H1 (cell line): ENCODE results near the gene SEPTIN5. TPM values are rescaled to one million over a fixed set of nuclear protein-coding genes. Genes with fewer than 3 reads are reported as not detected.
A peak's percentile ranks its signal among the peaks of the same experiment; 100 is the strongest.

Experiments
- CTCF ChIA-PET: fragments of 300-600 bp; sonication (Branson Sonifier 250); formaldehyde crosslinking; loops from one replicate; lab custom pipeline; 2021; ENCODE audit not compliant: partially characterized antibody; lab: Charles Lee
- POLR2A ChIA-PET: fragments of 300-600 bp; sonication (Branson Sonifier 250); formaldehyde crosslinking; loops from one replicate; lab custom pipeline; 2021; ENCODE audit warnings: inconsistent platforms; ENCODE audit not compliant: partially characterized antibody; lab: Charles Lee
- DNase-seq, 2 experiments: peaks; one replicate each; pipeline versions ENCODE4 v3.0.0 to v3.0.0-alpha.2; 2010 to 2022; ENCODE audit warnings: low spot score in 2 of 2, low read depth in 1 of 2, mixed read lengths in 1 of 2
- FAIRE-seq: peaks from 2 replicates; lab custom pipeline; 2011; peaks lifted over from hg19 to GRCh38; lab: Jason Lieb, UNC
- H2AFZ ChIP-seq: 2 replicates; pipeline ENCODE4 v1.8.1; 2012; ENCODE audit warnings: low read length, inconsistent platforms
- H2AK5ac ChIP-seq: 2 replicates; pipeline ENCODE4 v1.6.1; 2013; ENCODE audit warnings: low read depth, low read length
- H2BK120ac ChIP-seq: replicated peaks from 2 replicates; pipeline ENCODE3; 2013; ENCODE audit warnings: low read depth, low read length, inconsistent platforms
- H2BK12ac ChIP-seq: 2 replicates; pipeline ENCODE4 v1.6.1; 2013; ENCODE audit warnings: low read depth, low read length
- H2BK15ac ChIP-seq: 2 replicates; pipeline ENCODE4 v1.6.1; 2013; ENCODE audit warnings: low read length
- H2BK20ac ChIP-seq: 2 replicates; pipeline ENCODE4 v1.6.1; 2013; ENCODE audit warnings: low read length
- H2BK5ac ChIP-seq: 2 replicates; pipeline ENCODE4 v1.6.1; 2013; ENCODE audit warnings: low read depth, low read length
- H3K14ac ChIP-seq: 2 replicates; pipeline ENCODE4 v1.6.1; 2013; ENCODE audit warnings: inconsistent platforms; ENCODE audit not compliant: insufficient read length
- H3K18ac ChIP-seq: 2 replicates; pipeline ENCODE4 v1.6.1; 2013; ENCODE audit warnings: low read length; ENCODE audit errors: extremely low read depth
- H3K23ac ChIP-seq: 2 replicates; pipeline ENCODE4 v1.6.1; 2013; ENCODE audit warnings: inconsistent platforms; ENCODE audit not compliant: insufficient read length
- H3K23me2 ChIP-seq: 2 replicates; pipeline ENCODE4 v1.6.1; 2013; ENCODE audit warnings: low read depth, low read length
- H3K27ac ChIP-seq: 2 replicates; pipeline ENCODE4 v1.6.1; 2011; ENCODE audit warnings: low read depth, low read length, inconsistent platforms
- H3K27me3 ChIP-seq, 4 experiments: replicated peaks in 1 of 4; 1 replicate in 1 of 4; 2 replicates in 3 of 4; pipeline versions ENCODE4 v1.6.1 to v1.8.1; 2011 to 2013; ENCODE audit warnings: low read length in 3 of 4, mild to moderate bottlenecking in 3 of 4, inconsistent platforms in 2 of 4, mixed read lengths in 2 of 4, moderate library complexity in 1 of 4; ENCODE audit not compliant: control insufficient read depth in 3 of 4, insufficient read depth in 3 of 4; ENCODE audit errors: extremely low read depth in 1 of 4
- H3K36me3 ChIP-seq, 4 experiments: 2 replicates each; pipeline versions ENCODE4 v1.6.1 to v1.8.1; 2011 to 2013; ENCODE audit warnings: mild to moderate bottlenecking in 4 of 4, low read length in 3 of 4, moderate library complexity in 2 of 4, control low read depth in 1 of 4, inconsistent platforms in 1 of 4; ENCODE audit not compliant: insufficient read depth in 4 of 4, control insufficient read depth in 2 of 4
- H3K4ac ChIP-seq: replicated peaks from 2 replicates; pipeline ENCODE3; 2013; ENCODE audit warnings: low read length, low read depth, mixed read lengths, inconsistent platforms; ENCODE audit not compliant: insufficient read length
- H3K4me1 ChIP-seq, 4 experiments: replicated peaks in 1 of 4; 1 replicate in 1 of 4; 2 replicates in 3 of 4; pipeline versions ENCODE4 v1.6.1 to v1.8.1; 2011 to 2013; ENCODE audit warnings: low read length in 3 of 4, inconsistent platforms in 2 of 4, mixed read lengths in 1 of 4; ENCODE audit not compliant: insufficient read depth in 4 of 4, control insufficient read depth in 3 of 4
- H3K4me2 ChIP-seq, 2 experiments: 2 replicates each; pipeline versions ENCODE4 v1.6.1 to v1.8.1; 2011 to 2013; ENCODE audit warnings: low read depth in 2 of 2, low read length in 2 of 2, control low read depth in 1 of 2, inconsistent platforms in 1 of 2, mild to moderate bottlenecking in 1 of 2; ENCODE audit not compliant: insufficient read depth in 1 of 2
- H3K4me3 ChIP-seq, 4 experiments: fragments of 200-600, 300-600 bp in 1 of 4; sonication (generic), shearing (Covaris generic), sonication (Bioruptor Twin) in 1 of 4; 2 replicates each; pipeline versions ENCODE4 v1.5.1 to v1.8.1; 2011 to 2016; ENCODE audit warnings: low read length in 4 of 4, low read depth in 3 of 4, control low read depth in 2 of 4, inconsistent platforms in 2 of 4, mild to moderate bottlenecking in 2 of 4, mixed read lengths in 1 of 4, moderate library complexity in 1 of 4; ENCODE audit not compliant: insufficient read depth in 2 of 4; ENCODE audit errors: extremely low read depth in 1 of 4
- H3K56ac ChIP-seq: replicated peaks from 2 replicates; pipeline ENCODE3; 2013; ENCODE audit warnings: low read depth, mild to moderate bottlenecking, mixed read lengths, low read length, inconsistent platforms; ENCODE audit not compliant: insufficient read length
- H3K79me1 ChIP-seq: 2 replicates; pipeline ENCODE4 v1.6.1; 2013; ENCODE audit warnings: low read depth, low read length, control low read depth
- H3K79me2 ChIP-seq, 2 experiments: 2 replicates each; pipeline versions ENCODE4 v1.6.1 to v1.8.1; 2012 to 2013; ENCODE audit warnings: low read length in 2 of 2, mild to moderate bottlenecking in 2 of 2, inconsistent platforms in 1 of 2; ENCODE audit not compliant: insufficient read depth in 2 of 2, control insufficient read depth in 1 of 2
- H3K9ac ChIP-seq, 4 experiments: replicated peaks in 1 of 4; 1 replicate in 1 of 4; 2 replicates in 3 of 4; pipeline versions ENCODE4 v1.6.1 to v1.8.1; 2011 to 2013; ENCODE audit warnings: low read depth in 3 of 4, low read length in 3 of 4, control low read depth in 2 of 4, mild to moderate bottlenecking in 2 of 4, moderate library complexity in 2 of 4, inconsistent platforms in 1 of 4; ENCODE audit errors: extremely low read depth in 1 of 4
- H3K9me3 ChIP-seq, 2 experiments: 2 replicates each; pipeline versions ENCODE4 v1.6.1 to v1.8.1; 2012 to 2013; ENCODE audit warnings: mild to moderate bottlenecking in 2 of 2, moderate library complexity in 2 of 2, control low read depth in 1 of 2, inconsistent platforms in 1 of 2, low read depth in 1 of 2, low read length in 1 of 2, mixed read lengths in 1 of 2; ENCODE audit not compliant: insufficient read depth in 2 of 2
- H4K20me1 ChIP-seq, 2 experiments: replicated peaks in 1 of 2; 2 replicates each; pipeline versions ENCODE3 to v1.8.1; 2011 to 2013; ENCODE audit warnings: inconsistent platforms in 2 of 2, low read length in 2 of 2, mild to moderate bottlenecking in 1 of 2; ENCODE audit not compliant: insufficient read depth in 2 of 2, control insufficient read depth in 1 of 2
- H4K5ac ChIP-seq: 2 replicates; pipeline ENCODE4 v1.6.1; 2013; ENCODE audit warnings: low read length, low read depth, mixed read lengths, inconsistent platforms; ENCODE audit not compliant: insufficient read length
- H4K8ac ChIP-seq: 2 replicates; pipeline ENCODE4 v1.8.0; 2013; ENCODE audit warnings: mild to moderate bottlenecking, moderate library complexity, low read length, inconsistent platforms; ENCODE audit not compliant: insufficient read depth; ENCODE audit errors: extremely low read depth
- H4K91ac ChIP-seq: replicated peaks from 2 replicates; pipeline ENCODE3; 2013; ENCODE audit warnings: low read length, mixed read lengths, inconsistent platforms; ENCODE audit not compliant: insufficient read length
- FOSL1 ChIP-seq: IDR thresholded peaks from 2 replicates; pipeline ENCODE4 v1.6.1; 2011; ENCODE audit warnings: mild to moderate bottlenecking, low read depth, low read length, moderate library complexity; ENCODE audit not compliant: insufficient read depth
- KDM4A ChIP-seq: IDR thresholded peaks from one replicate; pipeline ENCODE4 v1.7.1; 2012; ENCODE audit warnings: low read depth, mild to moderate bottlenecking, moderate library complexity, low read length, inconsistent platforms; ENCODE audit not compliant: severe bottlenecking
- SP1 ChIP-seq: IDR thresholded peaks from 2 replicates; pipeline ENCODE4 v1.6.1; 2011; ENCODE audit warnings: low read depth, low read length
- SUZ12 ChIP-seq: fragments of 200-600 bp; sonication (generic); IDR thresholded peaks from 2 replicates; pipeline ENCODE4 v1.6.1; 2012; ENCODE audit warnings: mild to moderate bottlenecking, inconsistent platforms, low read length, moderate library complexity, mixed read lengths
- WGBS, 2 experiments: shearing (Covaris generic) in 1 of 2; methylation state at CpG; one replicate each; pipeline versions ENCODE4 v1.1.6 to v1.1.7; 2013 to 2015; ENCODE audit warnings: low lambda C conversion rate in 2 of 2, mixed read lengths in 2 of 2, inconsistent platforms in 1 of 2, low coverage in 1 of 2, missing lambda C conversion rate in 1 of 2; ENCODE audit not compliant: insufficient replicate concordance in 2 of 2, insufficient coverage in 1 of 2, insufficient read length in 1 of 2; ENCODE audit errors: extremely low coverage in 1 of 2, missing lambda C conversion rate in 1 of 2; 5-methylcytosine and 5-hydroxymethylcytosine counted together
- polyA plus RNA-seq, 7 experiments: library from polyadenylated mRNA; depleted of rRNA in 3 of 7; stranded (reverse) in 5 of 7; unstranded in 2 of 7; fragments of >200 nt in 5 of 7; fragments of 200-250 nt in 2 of 7; gene quantifications; 1 replicate in 5 of 7; 2 replicates in 1 of 7; 4 replicates in 1 of 7; pipeline versions ENCODE4 v1.2.1 to v1.2.3, GENCODE V29; 2011 to 2013; ENCODE audit warnings: missing spikeins in 2 of 7, mixed read lengths in 2 of 7
- total RNA-seq: library from RNA; stranded (reverse); fragmentation: NEBNext Ultra II Directional; extraction: Animal tissue kit (Norgen Biotek cat#: 25700); gene quantifications from 2 replicates; pipeline ENCODE4 v1.2.1, GENCODE V29; 2021

The SEPTIN5 gene
- total and polyA plus RNA-seq, 2 of the 8 experiments (the other 6 are each of a cell fraction or from before 2014, with no cell fraction given): 6.0 to 8.6 TPM

DNA sequence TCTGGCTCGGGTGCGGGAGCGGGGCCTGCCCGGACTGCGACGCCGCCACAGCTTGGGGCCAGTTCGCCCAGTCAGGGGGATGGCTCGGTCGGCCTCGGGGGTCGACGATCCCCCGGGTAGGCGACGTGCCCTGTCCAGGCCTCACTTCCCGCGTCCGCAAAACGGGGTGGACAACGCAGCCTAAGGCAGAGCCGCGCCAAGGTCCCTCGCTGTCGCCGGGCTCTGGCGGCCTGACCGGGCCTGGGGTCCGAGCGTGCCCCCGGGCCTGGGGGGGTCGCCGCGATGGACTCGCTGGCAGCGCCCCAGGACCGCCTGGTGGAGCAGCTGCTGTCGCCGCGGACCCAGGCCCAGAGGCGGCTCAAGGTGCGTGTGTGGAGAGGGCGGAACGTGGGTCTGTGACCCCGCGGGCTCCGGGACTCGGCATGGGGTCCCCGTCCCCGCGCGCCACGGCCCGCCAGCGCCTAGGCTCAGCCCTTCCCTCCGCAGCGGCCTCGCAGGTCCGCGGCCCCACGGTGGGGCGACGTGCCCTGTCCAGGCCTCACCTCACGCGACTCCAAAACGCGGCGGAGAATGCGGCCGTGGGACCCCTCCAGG lies 4.2 kb downstream of the SEPTIN5 start:
- H2AK5ac ChIP-seq: no peak overlapping the region
- H3K79me1 ChIP-seq: no peaks in the 10 kb centered on the region
- WGBS, 2 experiments: 5% methylated on average over 39 of the region's 70 CpGs; no CpG with 5 or more reads in 1 of the 2 experiments
- peak overlapping the region; percentile 16; the same call in 1 of the 2 replicates for H2BK5ac ChIP-seq
- H4K5ac ChIP-seq: no peak overlapping the region
- H3K36me3 ChIP-seq: peaks cover 0 to 5% (median 0%) of the 10 kb centered on the region in 4 experiments; a peak in 1 of 8 replicates
- no peak for FAIRE-seq
- ChIA-PET CTCF (interaction anchor here (1.3 kb wide), 1 partner anchor 39 kb away, joined by 5 read pairs; no protein-coding TSS in a partner anchor), POLR2A (interaction anchor here (0.5 kb wide), 1 partner anchor 38 kb away, joined by 3 read pairs; no protein-coding TSS in a partner anchor)
- H3K27me3 ChIP-seq: peaks cover 54 to 96% (median 80%) of the 10 kb centered on the region in 4 experiments
- peaks cover 0 to 37% (median 22%) of the 10 kb centered on the region in 4 experiments; a peak in 6 of 7 replicates for H3K4me1 ChIP-seq
- H3K4ac ChIP-seq: no peak overlapping the region
- H3K18ac ChIP-seq: peak overlapping the region; percentile 60; the same call in 1 of the 2 replicates
- TF ChIP-seq KDM4A: peak; percentile 84
- TF ChIP-seq SUZ12: peak; percentile 55
- no peak for TF ChIP-seq SP1
- no peak for TF ChIP-seq FOSL1
- no peak overlapping the region for H2BK15ac ChIP-seq
- H2BK12ac ChIP-seq: peak overlapping the region; percentile 39; the same call in 1 of the 2 replicates
- H3K4me2 ChIP-seq: peak overlapping the region; percentile 62 to 89
- H3K56ac ChIP-seq: no peak overlapping the region
- no peak overlapping the region for H2BK20ac ChIP-seq
- H3K9ac ChIP-seq: no peak overlapping the region
- no peak overlapping the region for H4K91ac ChIP-seq
- H3K23ac ChIP-seq: no peak overlapping the region
- no peak overlapping the region for H2BK120ac ChIP-seq
- peaks cover 23% of the 10 kb centered on the region; the same call in 1 of the 2 replicates for H3K23me2 ChIP-seq
- DNase-seq: no peak
- H3K4me3 ChIP-seq: peak overlapping the region; percentile 0 to 65 (median 36)
- H4K20me1 ChIP-seq: peaks cover 13 to 23% of the 10 kb centered on the region in 2 experiments
- no peaks in the 10 kb centered on the region for H3K79me2 ChIP-seq
- H4K8ac ChIP-seq: peak overlapping the region; percentile 58
- H3K9me3 ChIP-seq: no peaks in the 10 kb centered on the region; a peak in 1 of 4 replicates
- H3K14ac ChIP-seq: no peak overlapping the region
- H3K27ac ChIP-seq: no peak overlapping the region
- no peak overlapping the region; the same call in 1 of the 2 replicates for H2AFZ ChIP-seq
